ENCODE measurements around the gene CCDC88C. TPM values are rescaled to one million over a fixed set of nuclear protein-coding genes. Genes with fewer than 3 reads are reported as not detected.

CCDC88C gene
- total RNA-seq, 1 experiment from 2014 or later, result 19.7 TPM

GRCh38 chr14:91401751-91402150 is 15.9 kb downstream of the CCDC88C start:
- H3K9me3 ChIP-seq (ENCODE audit: low read length), result no peaks in the 10 kb centered on the region
- no peak overlapping the region for H2AFZ ChIP-seq (ENCODE audit: low read length)
- H3K79me2 ChIP-seq (ENCODE audit: low read length), result peaks cover 90% of the 10 kb centered on the region
- intact Hi-C loops (cut with micrococcal nuclease), result no loop called here
- ATAC-seq, result no peak
- no peak for DNase-seq
- peaks cover 7% of the 10 kb centered on the region for H3K4me1 ChIP-seq (ENCODE audit: insufficient read depth, low read length)
- H4K20me1 ChIP-seq (ENCODE audit: low read length), result peaks cover 4% of the 10 kb centered on the region; the same call in 1 of the 2 replicates
- H3F3A ChIP-seq (ENCODE audit: low read length, unreplicated experiment), result no peaks in the 10 kb centered on the region
- POLR2A ChIA-PET (ENCODE audit: unreplicated experiment), result no interaction called here
- no peak overlapping the region for H3K27ac ChIP-seq (ENCODE audit: low read length)
- BruUV-seq (replicated peaks), result no TSS peak
- no peak overlapping the region for H3K4me3 ChIP-seq (ENCODE audit: low read length)
- H3K4me2 ChIP-seq (ENCODE audit: low read length), result no peak overlapping the region
- no peaks in the 10 kb centered on the region for H3K36me3 ChIP-seq (ENCODE audit: low read depth, low read length)
- H3K9ac ChIP-seq (ENCODE audit: low read length), result no peak overlapping the region
- CTCF ChIA-PET, result no interaction called here
- H3K9me2 ChIP-seq (replicated peaks; ENCODE audit: low read length), result no peaks in the 10 kb centered on the region
- TF ChIP-seq EZH2 (IDR thresholded peaks at IDR 0.05; ENCODE audit: low read length, unreplicated experiment) (no peak), CTCF (conservative IDR thresholded peaks at IDR 0.05; ENCODE audit: low read depth, low read length) (no peak), EZH2phosphoT487 (IDR thresholded peaks at IDR 0.05; ENCODE audit: borderline replicate concordance, low read length) (no peak)
- H3K27me3 ChIP-seq (ENCODE audit: low read length), result no peaks in the 10 kb centered on the region

- H3K27me3 ChIP-seq (ENCODE audit: low read length), result no peaks in the 10 kb centered on the region
- peaks cover 89% of the 10 kb centered on the region for H3K79me2 ChIP-seq (ENCODE audit: low read length)
- DNase-seq, result peak; percentile 32
- H3K27ac ChIP-seq (ENCODE audit: low read length), result no peak overlapping the region
- peak overlapping the region; percentile 20; the same call in 1 of the 2 replicates for H3K4me2 ChIP-seq (ENCODE audit: low read length)
- H2AFZ ChIP-seq (ENCODE audit: low read length), result no peak overlapping the region
- H3K4me3 ChIP-seq (ENCODE audit: low read length), result no peak overlapping the region
- H3K4me1 ChIP-seq (ENCODE audit: insufficient read depth, low read length), result peaks cover 7% of the 10 kb centered on the region
- no peak for TF ChIP-seq EZH2 (IDR thresholded peaks at IDR 0.05; ENCODE audit: low read length, unreplicated experiment)
- TF ChIP-seq EZH2phosphoT487 (IDR thresholded peaks at IDR 0.05; ENCODE audit: borderline replicate concordance, low read length), result no peak
- POLR2A ChIA-PET (ENCODE audit: unreplicated experiment), result no interaction called here
- CTCF ChIA-PET, result no interaction called here
- no peaks in the 10 kb centered on the region for H3K9me3 ChIP-seq (ENCODE audit: low read length)
- no peaks in the 10 kb centered on the region for H3F3A ChIP-seq (ENCODE audit: low read length, unreplicated experiment)
- peak; percentile 86 for ATAC-seq
- H3K9me2 ChIP-seq (replicated peaks; ENCODE audit: low read length), result no peaks in the 10 kb centered on the region
- no TSS peak for BruUV-seq (replicated peaks)
- H3K36me3 ChIP-seq (ENCODE audit: low read depth, low read length), result no peaks in the 10 kb centered on the region
- peaks cover 4% of the 10 kb centered on the region; the same call in 1 of the 2 replicates for H4K20me1 ChIP-seq (ENCODE audit: low read length)
- intact Hi-C loops (cut with micrococcal nuclease), result no loop called here
- H3K9ac ChIP-seq (ENCODE audit: low read length), result no peak overlapping the region
These were observed 16.9 kb downstream of the CCDC88C start for GRCh38 chr14:91400696-91401095.

- Histone ChIP-seq H3K9ac (ENCODE audit: low read length) (no peak overlapping the region), H3K27ac (ENCODE audit: low read length) (no peak overlapping the region), H3K79me2 (ENCODE audit: low read length) (peaks cover 89% of the 10 kb centered on the region), H3K27me3 (ENCODE audit: low read length) (no peaks in the 10 kb centered on the region), H3K4me3 (ENCODE audit: low read length) (no peak overlapping the region), H3F3A (ENCODE audit: low read length, unreplicated experiment) (no peaks in the 10 kb centered on the region), H2AFZ (ENCODE audit: low read length) (no peak overlapping the region), H3K4me2 (ENCODE audit: low read length) (0 out of 2 replicates have a peak overlapping the region, but pooled peaks have one; percentile 20), H3K4me1 (ENCODE audit: insufficient read depth, low read length) (peaks cover 7% of the 10 kb centered on the region), H4K20me1 (ENCODE audit: low read length) (peaks cover 4% of the 10 kb centered on the region; the same call in 1 of the 2 replicates), H3K9me2 (replicated peaks; ENCODE audit: low read length) (no peaks in the 10 kb centered on the region), H3K36me3 (ENCODE audit: low read depth, low read length) (no peaks in the 10 kb centered on the region), H3K9me3 (ENCODE audit: low read length) (no peaks in the 10 kb centered on the region)
- POLR2A ChIA-PET (ENCODE audit: unreplicated experiment), result no interaction called here
- DNase-seq (no peak), ATAC-seq (no peak; the same call in 1 of the 2 replicates)
- CTCF ChIA-PET, result no interaction called here
- TF ChIP-seq EZH2 (IDR thresholded peaks at IDR 0.05; ENCODE audit: low read length, unreplicated experiment) (no peak), EZH2phosphoT487 (IDR thresholded peaks at IDR 0.05; ENCODE audit: borderline replicate concordance, low read length) (no peak), CTCF (conservative IDR thresholded peaks at IDR 0.05; ENCODE audit: low read depth, low read length) (no peak)
- intact Hi-C loops (cut with micrococcal nuclease), result no loop called here
- no TSS peak for BruUV-seq (replicated peaks)
These were observed 17.6 kb downstream of the CCDC88C start for GRCh38 chr14:91399868-91400640.

All from PC-3 (cell line).